Stimulated activated CD4-positive, alpha-beta T cell treated with anti-CD3 and anti-CD28 coated beads, TNF-alpha, amount 100 ng/mL, for 1 hour (primary cell): ENCODE measurements around the gene GIPC1.

ENCODE experiments used
- DNase-seq, 3 donors: peaks; one replicate each; pipeline ENCODE4 v3.0.0-alpha.2; 2020; ENCODE audit warnings: low read depth in 3 of 3, low spot score in 1 of 3

The GIPC1 gene

DNA sequence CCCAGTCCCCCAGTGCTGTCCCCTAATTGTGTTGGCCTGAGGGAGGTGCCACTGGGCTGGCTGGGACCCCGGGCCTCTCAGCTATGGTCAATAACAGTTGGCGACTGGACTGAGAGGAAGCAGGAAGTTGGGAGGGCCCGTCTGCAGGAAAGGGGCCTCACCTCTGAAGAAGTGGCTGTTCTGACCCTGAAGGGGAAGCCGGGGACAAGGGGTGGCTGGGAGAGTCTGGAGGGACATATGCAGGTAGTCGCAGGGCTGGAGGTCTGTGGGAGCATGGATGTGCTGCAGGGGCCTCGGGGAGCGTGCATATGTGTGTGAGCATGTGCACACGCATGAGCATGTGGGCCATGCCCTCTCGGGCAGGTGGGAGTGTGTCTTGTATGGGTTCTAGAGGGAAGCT is 56.9 kb downstream of the GIPC1 start:
- DNase-seq = no peak

DNA sequence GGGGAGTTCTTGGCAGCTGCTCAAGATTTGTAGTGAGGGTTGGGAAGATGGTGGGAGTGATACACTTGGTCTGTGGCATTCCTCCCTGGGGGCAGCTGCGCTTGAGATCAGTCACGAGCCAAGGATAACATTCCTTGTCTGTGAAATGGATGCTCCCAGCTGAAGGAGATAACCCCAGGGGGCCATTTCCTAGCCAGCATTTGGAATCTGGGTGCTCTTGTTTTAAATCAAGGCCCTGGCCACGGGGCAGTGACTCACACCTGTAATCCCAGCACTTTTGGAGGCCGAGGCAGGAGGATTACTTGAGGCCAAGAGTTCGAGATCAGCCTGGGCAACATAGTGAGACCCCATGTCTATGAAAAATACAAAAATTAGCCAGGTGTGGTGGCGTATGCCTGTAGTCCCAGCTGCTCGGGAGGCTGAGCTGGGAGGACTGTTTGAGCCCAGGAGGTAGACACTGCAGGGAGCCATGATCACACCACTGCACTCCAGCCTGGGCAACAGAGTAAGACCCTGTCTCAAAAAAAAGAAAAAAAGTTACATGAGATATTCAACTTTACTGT is 58.3 kb downstream of the GIPC1 start:
- no peak for DNase-seq

DNA sequence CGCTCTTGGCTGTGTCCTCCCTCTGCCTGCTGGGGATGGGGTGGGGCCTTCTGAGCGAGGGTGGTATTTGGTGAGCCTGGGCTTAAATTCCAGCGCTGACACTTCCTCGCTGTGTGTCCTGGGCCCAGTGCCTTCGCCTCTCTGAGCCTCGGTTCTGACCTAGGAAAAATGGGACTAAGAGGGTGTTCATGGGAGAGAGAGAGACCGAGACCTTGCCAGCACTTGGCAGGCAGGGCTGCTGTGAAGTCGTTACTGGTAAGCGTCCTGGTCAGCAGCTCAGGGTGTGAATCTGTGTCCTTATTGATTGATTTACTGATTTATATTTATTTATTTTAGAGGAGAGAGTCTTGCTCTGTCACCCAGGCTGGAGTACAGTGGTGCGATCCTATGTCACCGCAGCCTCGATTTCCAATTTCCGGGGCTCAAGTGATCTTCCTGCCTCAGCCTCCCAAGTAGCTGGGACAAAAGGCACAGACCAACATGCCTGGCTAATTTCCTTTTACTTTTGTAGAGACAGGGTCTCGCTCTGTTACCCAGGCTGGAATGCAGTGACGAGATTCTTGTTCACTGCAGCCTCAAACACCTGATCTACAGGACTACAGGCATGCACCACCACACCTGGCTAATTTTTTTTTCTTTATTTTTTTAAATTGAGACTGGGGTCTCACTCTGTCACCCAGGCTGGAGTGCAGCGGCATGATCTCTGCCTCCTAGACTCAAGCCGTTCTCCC is 60.4 kb downstream of the GIPC1 start:
- DNase-seq = no peak

DNA sequence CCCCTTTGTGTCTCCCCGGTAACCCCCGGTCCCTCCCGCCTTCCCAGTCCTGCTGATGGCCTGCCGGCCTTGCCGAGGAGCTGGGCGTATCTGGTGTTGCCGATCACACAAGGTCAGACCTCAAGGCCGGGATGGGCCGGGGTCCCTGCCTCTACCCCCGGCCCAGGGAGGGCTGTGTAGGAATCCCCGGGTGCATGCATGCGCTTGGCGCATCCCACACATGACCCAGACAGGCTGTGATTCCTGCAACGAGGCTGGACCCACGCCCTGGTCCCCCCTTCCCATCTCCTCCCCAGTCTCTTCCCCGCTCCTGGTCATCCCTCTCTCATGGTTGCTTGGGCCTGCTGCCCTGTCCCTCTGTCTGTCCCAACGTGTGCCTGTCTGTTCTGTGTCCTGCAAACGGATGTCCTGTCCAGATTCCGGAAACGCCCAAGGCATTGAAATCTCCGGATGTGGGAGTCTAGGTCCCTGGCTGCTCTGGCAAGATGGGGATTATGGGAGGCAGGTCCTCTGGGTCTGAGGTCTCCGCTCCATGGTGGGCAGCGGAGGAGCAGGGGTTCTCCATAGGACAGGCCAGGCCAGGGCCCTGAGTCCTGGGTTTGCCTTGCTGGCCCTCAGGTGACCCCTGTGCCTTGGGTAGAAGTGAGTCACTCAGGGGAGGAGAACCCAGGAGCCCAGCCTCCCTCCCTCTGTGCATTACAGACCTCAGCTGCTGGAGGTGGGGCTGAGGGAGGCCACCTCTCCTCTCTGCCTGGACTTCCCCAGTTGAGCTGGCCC is 61.2 kb downstream of the GIPC1 start:
- no peak for DNase-seq

GRCh38 chr19:14433554-14434501 is 62.1 kb downstream of the GIPC1 start:
- DNase-seq = peak in 1 of 3 donors; percentile 30

GRCh38 chr19:14432791-14433553 is 63.0 kb downstream of the GIPC1 start, which contains the start of gene PKN1:
Gene PKN1 (plus strand): TSS chr19:14433306. CDS start chr19:14433522, 216 bp downstream.
- DNase-seq = peak in 1 of 3 donors; percentile 54

- DNase-seq = no peak
Measured at GRCh38 chr19:14430712-14431111, 65.2 kb downstream of the GIPC1 start.

GRCh38 chr19:14428882-14429416 is 67.0 kb downstream of the GIPC1 start:
- DNase-seq = no peak
